Activated effector memory CD4-positive, alpha-beta T cell treated with Interleukin-2 at 50 U/mL for 16 hours (primary cell): ENCODE data around the gene RPL38.

Source experiments
- DNase-seq: peaks from one replicate; pipeline ENCODE4 v3.0.0-alpha.2; 2020

The RPL38 gene

DNA sequence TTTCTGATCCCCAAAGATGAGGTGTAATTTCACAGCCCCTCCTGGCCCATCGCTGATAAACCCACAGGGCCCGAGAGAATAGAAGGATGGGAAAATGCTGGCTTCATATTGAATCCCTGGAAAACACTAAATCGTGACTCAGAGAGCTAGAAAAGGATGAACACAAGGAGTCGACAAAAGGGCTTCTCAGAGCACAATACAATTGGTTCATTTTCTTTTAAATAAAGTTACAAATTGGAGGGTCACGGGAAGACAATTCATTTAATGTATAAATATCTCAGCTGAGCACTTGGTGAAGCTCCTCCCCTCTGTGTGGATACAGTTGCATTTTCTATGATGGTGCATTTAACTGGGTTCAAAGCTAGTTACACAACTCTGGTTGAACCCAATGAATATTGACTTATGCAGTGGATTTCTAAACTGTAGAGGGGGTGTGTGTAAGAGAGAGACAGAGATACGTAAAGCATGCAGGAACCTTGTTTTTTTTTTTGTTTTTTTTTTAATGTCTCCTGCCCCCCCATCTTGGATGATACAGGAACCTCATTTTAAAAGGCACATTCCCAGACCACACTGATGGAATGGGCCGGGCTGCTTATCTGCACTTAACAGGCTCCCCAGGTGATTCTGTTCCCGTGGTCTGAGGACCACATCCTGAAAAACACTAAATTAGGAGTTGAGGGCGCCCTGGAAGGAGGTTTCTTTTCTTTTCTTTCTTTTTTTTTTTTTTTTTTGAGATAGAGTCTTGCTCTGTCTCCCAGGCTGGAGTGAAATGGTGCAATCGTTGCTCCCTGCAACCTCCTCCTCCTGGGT is 24.0 kb downstream of the RPL38 start:
- no peak for DNase-seq

DNA sequence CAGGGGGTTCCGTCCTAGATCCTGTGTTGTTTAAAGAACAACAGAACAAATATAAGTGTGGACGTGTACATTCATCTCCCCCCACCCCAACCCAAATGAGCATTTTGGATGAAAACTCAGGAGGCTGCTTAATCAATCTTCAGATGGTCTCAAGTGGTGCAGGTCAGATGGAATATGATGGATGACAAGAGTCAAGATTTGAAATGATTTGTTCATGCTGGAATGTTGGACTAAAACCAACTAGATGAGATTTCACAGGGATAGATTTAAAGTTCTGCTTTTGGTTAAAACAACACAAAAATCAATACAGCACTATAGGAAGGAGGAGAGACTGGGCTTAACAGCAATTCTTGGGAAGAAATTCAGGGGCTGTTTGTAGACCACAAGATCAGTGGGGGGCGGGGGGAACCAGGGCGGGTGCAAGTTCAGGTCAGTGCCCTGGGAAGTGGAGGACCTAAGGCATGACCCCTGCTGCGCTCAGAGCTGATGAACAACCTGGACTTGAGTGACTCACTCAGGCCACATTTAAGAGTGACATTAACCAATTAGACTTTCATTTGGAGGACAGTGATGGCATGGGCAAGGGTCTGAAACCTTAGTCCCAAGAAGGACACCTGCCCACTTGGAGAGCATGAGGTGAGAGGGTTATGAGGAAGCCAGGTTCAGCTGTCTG is 25.0 kb downstream of the RPL38 start:
- DNase-seq, result no peak

DNA sequence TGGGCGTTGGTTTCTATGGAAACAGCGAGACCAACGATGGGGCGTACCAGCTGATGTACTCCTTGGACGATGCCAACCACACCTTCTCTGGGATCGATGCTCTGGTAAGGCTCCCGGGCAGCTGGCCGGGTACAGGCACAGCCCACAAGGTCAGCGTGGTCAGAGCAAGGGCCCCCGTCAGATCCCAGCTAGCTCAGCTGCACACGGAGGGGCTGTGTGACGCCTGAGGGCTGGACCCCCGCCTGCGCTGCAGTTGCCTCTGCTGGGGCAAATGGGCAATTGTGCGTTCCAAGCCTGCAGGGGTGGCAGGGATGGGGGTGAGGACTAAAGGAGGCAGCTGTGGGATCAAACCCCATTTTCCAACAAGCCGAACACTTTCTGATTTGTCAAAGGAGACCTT is 27.4 kb downstream of the RPL38 start:
- DNase-seq, result no peak

DNA sequence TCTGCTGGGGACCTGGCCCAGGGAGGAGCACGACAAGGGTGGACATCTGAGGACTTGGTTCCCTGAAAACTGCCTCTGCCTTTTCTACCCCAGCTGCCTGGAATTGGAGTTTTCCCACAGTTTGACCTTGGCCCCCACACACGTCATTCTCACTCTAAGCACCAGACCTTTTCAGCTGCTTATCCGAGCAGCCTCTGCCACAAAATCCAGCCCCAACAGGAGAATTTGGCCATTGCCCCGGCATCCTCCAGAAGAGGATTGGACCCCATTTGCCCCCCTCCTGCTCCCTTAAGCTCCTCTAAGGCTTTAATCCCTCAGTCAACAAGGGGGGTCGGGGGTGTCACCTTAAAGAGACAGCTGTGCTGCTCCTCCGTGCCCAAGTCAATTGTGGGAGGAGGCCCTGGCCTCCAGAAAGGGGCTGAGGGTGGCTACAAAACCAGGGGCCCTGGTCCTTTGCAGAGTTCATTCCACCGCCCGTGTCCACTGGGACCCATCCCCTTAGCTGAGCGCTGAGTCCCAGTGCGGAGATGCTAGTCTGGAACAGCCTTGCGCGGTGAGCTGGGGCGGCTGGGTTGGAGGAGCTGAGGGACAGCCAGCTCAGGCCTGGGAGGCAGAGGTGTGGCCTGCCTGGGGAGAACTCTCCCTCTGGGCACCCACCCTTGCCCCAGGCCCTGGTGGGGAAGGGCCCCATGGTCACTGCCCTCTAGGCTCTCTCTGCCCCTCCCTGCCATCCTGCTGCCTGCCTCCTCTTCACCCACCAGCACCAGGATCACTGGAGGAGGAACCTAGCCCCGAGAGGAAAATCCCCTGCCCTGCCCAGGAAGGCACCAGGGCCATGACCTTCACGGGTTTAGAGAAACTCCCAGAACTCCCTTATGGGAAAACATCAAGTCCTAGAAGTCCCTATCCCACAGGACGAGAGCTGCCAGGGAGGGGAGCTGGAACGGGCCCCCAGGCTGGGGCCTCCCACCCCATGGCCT is 28.7 kb downstream of the RPL38 start:
- no peak for DNase-seq

DNA sequence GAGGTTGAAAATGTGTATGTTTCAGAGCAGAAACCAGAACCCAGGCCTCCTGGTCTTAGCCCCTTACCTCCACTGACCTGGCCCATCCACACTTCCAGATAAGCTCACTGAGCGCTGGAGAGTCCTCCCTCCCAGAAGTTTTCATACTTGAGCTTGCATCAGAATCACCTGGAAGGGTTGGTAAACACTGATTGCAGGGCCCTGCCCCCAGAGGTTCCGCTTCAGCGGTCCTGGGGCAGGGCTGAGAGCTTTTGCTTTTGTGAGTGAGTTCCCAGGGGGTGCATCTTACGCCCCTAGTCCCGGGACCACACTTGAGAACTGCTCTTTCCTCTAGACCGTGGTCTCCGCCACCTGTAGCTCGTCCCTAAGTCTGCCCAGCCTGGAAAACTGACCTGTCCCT is 30.5 kb downstream of the RPL38 start:
- DNase-seq, result no peak

DNA sequence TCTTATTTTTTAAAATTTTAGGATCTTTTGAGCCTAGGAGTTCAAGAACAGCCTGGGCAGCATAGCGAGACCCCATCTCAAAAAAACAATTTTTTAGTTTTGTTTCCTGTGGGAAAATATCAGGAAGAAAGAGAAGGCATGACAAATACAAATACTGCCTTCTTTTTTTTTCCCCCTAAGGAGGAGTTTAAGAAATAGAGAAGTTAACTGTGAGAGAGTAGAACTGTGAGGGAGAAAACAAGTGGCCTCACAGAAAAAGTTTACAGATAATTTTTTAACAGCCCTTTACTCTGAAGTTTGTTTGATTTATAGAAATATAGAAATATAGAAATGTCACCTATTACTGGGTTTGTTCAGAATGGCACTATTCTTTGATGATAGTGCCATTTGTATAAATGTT is 31.0 kb downstream of the RPL38 start:
- no peak for DNase-seq

DNA sequence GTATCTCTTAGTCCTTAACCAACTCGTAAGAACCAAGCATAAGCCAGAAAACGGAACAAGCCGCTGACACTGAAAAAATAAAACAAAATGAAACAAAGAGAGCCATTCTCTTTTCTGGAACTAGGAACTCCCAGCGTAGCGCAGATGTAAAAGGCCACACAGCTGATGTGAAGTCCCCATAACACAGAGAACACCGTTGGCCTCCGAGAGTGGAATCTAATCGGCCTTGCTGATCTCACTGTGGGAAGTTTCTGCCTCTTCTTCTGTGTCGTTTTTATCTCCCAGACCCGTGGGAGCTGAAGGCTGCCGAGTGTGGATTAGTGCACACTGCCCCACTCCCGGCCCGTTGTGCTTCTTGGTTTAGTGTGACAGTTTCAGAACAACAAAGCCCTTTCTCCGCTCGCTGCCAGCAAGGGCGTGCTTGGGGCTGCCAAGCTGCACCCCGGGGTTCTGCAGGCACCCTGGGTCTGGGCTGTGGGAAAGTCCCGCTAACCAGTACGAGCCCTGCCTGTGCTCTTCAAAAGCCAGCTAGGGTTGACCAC is 31.6 kb downstream of the RPL38 start:
- no peak for DNase-seq

DNA sequence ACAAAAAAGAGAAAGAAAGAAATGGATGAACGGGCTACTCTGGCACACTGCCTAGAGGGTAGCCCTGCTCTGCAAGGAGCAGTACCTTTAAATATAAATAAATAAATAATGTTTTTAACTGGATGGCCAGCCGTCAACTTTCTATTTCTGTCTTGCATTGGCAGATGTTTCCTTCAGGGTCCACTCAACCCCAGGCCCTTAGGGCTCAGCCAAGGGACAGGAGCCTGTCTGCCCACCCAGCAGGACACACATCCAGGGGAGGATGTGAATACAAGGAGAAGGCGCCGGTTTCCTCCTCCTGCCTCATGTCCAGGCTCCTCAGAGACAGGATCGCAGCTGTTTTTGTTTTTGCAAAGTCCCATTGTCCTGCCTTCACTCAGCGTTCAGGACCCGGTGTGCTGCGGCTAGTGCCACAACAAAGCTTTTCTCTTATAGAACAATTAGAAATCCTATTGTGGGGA is 32.5 kb downstream of the RPL38 start:
- no peak for DNase-seq

DNA sequence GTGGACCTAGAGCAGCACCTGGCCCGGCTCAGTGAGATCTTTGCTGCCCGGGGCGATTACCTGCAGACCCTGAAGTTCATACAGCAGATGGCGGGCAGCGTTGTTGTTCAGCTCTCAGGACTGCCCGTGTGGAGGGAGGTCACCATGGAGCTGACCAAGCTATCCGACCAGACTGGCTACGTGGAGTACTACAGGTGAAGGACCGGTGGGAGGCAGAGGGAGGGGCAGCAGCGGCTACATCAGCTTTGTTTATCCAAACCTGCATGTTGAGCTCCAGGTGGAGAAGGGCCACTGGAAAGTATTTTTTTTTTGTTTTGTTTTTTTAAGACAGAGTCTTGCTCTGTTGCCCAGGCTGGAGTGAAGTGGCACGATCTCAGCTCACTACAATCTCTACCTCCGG is 33.8 kb downstream of the RPL38 start:
- DNase-seq, result no peak

DNA sequence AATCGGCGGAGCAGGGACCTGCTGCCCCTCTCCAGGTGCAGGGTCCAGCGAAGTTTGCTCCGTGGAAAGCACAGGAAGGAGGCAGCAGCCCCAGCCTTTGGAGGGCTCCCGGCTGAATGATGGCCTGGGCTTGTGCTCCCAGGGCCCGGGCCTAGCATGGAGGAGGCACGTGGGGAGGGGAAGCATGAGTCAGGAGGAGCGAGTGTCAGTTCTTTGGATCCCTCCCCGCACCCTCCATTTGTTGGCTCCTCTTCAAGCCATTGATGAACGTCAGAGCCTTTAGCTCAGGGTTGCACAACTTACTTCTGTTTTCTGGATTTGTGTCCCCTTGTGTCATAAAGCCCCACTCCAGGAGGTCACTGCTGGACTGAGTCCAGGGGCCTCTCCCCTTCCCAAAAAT is 35.7 kb downstream of the RPL38 start:
- DNase-seq, result no peak

DNA sequence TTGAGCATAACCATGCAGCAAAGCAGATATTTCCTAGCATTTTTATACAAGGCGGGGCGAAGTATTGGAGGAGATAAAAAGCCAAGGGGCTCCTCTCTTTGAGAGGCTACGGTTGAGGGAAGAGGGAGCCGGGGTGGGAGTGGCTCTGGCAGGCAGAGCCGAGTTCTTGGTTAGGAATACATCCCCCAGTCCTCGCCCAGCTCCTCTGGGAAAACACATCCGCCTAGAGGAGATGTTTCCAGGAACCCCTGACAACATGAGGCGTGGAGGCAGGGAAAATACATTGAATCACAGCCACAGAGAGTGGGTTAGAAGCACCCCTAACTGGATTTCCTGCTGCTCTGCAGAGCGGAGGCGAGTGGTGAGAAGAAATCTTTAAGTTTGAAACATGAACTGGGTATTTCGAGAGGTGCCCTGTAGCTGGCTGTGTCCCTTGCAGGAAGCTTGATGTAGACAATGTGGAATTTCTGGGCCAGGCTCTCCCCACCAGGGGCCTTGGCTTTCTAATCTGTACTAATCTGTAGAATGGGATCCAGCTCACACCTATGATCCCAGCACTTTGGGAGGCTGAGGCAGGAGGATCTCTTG is 37.2 kb downstream of the RPL38 start:
- DNase-seq, result no peak

DNA sequence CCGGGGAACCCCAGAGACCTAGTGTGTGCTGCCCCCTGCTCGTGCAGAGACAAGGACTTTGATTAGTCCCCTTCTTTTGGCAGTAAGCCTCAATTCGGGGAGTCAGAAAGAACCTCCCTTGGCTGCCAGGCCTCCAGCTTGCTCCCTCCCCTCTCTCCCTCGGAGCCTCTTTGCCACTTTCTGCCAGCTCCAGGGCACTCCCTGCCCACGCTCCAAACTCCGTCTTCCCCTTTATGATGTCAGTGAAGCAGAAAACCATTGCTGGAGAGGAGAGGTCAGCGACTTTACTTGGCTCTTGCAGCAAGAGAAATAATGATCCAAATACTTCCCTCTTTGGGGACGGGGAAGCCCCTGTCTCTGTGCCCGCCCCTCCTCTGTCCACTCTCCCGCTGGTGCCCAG is 38.0 kb downstream of the RPL38 start:
- DNase-seq, result no peak

DNA sequence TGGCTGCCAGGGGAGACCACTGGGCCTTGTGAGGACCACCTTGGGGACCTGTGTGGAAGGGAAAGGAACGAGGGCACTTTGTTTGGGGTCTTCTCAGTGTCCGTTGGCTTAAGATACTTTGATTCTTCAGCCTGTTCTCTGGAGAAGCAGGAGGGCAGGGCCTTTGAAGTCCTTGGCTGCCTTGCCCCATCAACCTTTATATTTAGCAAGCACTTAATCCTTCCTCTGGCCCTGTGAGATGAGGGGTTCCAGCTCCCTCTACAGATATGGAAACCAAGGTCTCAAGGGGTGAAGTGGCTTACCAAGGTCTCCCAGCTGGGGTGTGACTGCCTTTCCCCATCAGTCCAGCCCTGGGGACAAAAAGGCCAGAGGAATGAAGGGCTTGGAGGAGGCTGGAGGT is 38.4 kb downstream of the RPL38 start:
- DNase-seq, result no peak

DNA sequence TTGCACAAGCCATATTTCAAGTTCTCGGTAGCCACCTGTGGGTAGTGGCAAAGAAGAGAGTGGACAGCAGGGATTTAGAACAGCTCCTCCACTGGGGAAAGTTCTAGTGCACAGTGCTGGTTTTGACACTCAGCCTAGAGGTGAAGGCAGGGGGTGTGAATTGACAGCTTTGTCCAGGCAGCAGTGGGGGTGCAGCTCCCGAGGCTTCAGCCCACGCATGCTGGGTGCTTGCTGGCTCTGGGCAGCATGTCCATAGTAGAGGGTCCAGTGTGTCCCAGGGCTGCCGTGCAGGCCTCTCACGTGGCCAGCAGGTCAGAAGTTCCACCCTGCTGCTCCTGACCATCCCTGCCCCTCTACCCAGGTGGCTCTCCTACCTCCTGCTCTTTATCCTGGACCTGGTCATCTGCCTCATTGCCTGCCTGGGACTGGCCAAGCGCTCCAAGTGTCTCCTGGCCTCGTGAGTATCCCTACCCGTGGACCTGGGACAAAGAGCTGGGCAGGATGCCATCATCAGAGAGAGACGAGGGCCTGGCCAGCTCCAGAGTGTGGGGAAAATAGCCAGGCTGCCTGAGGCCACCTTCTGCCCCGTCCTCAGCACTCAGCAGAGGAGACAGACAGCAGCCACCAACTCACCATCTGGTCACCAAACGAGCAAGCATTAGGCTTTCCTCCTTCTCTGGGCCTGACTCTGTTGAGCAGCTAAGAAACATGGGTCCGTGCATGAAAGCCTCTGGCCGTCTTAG is 39.7 kb downstream of the RPL38 start:
- DNase-seq, result no peak

DNA sequence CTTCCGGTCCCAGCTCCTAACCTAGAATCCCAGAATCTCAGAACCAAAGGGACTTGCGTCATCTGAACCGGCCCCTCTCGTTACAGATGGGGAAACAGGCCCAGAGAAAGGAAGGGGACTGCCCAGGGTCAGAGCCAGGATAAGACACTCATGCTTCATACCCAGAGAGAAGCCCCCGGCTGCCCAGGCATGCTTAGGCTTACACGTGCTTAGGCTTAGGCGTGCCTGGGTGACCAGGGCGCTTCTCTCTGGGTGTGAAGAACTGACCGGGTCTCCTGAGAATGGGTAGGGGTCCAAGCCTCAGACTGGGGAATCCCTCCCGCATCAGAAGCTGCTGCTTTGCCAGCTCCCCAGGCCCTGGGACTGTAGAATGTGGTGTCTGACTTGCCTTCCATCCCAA is 40.6 kb downstream of the RPL38 start:
- no peak for DNase-seq

DNA sequence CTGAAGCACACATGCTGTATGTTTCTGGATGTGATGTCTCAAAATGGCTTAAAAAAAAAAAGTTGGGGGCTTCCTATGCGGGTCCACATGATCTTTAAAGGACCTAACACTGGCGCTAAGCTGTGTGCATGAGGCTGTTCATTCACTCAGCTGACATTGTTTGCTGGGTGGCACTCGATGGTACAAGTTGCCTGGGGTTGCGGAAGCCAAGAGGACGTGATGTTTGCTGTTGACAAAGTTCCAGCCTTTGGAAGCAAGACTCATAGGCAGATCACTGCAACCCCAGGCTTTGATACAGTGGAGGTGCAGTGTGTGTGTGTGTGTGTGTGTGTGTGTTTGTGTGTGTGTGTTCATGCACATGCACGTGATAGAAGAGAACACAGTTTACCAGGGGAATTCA is 41.1 kb downstream of the RPL38 start:
- DNase-seq, result no peak

DNA sequence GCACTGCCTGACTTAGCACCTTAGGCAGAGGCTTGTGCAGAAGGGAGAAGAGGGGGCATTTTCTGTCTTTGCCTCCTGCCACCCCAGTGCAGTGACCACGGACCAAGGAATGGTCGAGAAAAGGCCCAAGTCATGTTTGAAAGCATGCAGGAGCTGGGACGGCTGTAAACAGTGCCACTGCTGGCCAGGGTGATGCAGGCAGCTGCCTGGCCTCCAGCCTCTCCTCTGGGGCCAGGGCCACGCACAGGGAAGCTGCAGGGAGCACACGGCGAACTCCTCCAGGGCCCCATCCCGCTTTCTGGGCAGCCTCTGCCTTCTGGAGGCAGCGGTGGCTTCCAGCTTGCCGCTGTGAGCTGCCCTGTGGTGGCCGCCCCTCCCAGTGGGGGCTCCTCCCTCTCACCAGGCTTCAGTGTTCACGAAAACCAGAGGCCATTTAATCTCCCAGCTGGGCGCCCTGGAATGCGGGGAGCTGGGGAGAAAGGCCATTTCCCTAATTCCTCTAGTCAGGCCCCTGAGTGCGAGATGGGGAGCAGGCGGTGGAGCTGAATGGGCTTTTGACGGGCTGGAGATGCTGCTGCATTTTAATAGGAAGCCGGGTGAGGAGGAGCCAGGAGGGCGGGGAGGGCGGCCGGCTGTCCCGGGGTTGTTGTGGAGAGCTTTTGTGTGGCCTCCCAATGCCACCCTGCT is 41.8 kb downstream of the RPL38 start:
- DNase-seq, result no peak

DNA sequence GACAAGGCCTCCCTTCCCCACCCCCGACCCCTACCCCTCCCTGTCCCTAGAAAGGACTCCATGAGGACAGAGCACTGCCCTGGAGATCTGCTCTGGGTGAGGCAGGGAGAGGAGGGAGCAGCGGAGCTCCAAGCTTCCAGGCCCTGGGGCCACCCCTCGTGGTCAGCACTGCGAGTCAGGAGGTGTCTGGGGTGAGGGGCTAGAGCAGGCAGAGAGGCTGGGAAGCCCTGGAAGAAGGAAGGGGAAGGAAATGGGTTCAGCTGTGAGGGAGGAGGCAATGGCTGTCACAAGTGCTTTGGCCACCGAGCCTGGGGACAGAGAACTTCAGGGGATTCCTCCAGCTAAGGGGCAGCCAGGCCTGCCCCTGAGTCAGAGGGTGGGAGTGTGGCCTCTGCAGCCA is 42.4 kb downstream of the RPL38 start:
- no peak for DNase-seq

DNA sequence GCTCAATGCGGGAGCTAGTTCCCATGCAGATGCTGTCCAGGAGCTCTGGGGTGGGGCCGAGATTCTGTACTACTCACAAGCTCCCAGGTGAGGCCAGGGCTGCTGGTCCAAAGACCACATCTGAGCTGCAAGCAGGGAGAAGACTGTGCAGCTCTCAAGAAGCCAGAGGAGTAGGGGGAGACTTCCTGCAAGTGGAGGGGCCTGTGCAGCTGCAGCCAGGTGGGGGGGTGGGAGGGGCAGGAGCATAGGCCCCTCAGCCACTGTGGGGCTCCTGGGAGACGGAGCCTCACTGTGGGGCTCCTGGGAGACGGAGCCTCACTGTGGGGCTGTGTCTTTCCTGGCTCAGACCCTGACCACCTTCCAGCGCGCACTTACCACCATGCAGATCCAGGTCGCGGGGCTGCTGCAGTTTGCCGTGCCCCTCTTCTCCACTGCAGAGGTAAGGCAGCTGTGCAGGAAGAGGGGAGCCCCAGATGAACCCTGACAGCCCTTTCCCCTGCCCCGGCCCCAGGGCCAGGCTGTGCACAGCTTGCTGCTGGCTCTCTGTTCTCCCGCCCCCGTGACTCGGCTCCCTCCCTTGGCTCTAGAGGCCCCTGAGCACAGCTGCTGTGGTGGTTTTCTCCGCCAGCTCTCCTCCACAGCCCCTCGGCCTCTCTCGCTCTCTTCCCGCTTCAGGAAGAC is 46.3 kb downstream of the RPL38 start:
- DNase-seq, result no peak

DNA sequence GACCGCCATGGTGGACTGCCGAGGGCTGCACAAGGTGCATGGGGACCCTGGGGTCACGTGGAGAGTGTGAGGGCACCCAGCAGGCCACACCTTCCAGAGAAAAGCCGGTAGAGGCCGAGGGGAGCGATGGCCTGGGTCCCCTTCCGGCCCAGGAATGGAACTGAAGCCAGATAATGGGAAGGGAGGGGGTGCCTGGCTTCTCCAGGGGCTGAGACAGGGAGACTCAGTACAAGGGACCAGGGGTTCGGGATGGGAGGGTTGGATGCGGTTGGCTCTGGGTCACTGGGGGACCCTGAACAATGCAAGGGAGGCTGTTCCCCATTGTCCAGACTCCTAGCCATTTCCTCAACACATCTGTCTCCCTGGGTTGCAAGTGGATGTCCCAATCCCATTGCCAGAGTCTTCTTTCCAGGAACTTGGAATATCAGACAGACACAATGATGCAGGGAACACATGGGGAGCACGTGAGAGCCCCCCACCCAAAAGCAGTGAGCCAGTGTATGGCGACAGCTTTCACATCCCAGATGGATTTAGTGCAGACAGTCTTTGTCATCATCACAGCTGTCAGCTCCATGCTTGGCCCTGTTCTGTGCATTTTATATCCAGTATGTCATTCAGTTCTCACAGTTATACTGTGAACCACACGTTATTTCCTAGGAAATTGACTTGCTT is 47.0 kb downstream of the RPL38 start:
- DNase-seq, result no peak
